NCI-H748 (cell line): ENCODE measurements around the gene GCKR.
"Not testable (repeated sequence)": the region's sequence is repeated elsewhere in the genome, so short reads cannot be mapped to it uniquely, and the experiment has no call there.

Experiments
- DNase-seq: peaks from one replicate; lab custom pipeline; 2025; ENCODE audit not compliant: unreplicated experiment; lab: John Stamatoyannopoulos, UW

Gene GCKR

GRCh38 chr2:27506587-27506986 is 9.9 kb downstream of the GCKR start:
- DNase-seq: no peak

GRCh38 chr2:27507293-27507692 is 10.7 kb downstream of the GCKR start:
- no peak for DNase-seq

DNA sequence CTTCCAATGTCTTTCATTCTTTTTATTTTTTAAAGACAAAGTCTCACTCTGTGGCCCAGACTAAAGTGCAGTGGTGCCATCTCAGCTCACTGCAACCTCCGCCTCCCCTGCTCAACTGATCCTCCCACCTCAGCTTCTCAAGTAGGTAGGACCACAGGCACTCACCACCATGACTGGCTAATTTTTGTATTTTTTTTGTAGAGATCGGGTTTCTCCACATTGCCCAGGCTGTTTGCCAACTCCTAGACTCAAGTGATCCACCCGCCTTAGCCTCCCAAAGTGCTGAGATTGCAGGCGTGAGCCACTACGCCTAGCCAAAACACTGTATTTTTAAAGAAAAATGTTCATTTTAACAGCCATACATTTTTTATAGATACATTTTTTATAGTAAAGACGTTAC is 12.7 kb downstream of the GCKR start:
- no peak for DNase-seq

DNA sequence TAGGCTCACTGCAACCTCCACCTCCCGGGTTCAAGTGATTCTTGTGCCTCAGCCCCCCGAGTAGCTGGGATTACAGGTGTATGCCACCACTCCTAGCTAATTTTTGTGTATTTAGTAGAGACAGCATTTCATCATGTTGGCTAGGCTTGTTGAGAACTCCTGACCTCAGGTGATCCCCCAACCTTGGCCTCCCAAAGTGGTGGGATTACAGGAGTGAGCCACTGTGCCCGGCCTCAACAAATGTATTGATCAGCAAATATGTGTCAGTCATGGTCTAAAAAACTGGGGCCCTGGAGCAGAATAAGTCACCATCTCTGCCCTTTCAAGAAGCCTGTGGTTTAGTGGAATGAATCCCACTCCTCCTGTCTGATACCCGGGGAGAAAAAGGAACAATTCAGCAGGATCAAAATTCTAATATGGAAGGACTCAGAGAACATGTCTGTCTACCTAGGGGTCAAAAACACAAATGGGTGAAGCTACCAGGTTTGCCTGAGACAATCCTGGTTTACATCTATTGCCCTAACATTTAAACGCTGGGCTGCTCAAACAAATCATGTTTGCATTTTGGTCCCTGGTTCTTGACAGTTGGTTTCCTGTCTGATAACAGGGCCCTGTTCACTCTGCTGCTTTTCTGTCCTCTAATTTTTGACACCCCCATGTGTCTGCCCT is 21.6 kb downstream of the GCKR start:
- DNase-seq: no peak

DNA sequence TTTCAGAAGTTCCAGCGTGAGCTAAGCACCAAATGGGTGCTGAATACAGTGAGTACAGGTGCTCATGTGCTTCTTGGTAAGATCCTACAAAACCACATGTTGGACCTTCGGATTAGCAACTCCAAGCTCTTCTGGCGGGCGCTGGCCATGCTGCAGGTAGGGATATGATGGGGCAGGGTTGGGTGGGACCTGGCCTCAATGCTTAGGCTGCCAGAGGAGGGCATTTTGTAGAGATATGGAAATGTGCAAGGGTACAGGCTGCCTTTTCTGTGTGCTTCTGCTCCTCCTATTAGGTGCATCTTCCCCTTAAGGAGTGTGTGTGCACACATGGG is 22.1 kb downstream of the GCKR start:
- no peak for DNase-seq

DNA sequence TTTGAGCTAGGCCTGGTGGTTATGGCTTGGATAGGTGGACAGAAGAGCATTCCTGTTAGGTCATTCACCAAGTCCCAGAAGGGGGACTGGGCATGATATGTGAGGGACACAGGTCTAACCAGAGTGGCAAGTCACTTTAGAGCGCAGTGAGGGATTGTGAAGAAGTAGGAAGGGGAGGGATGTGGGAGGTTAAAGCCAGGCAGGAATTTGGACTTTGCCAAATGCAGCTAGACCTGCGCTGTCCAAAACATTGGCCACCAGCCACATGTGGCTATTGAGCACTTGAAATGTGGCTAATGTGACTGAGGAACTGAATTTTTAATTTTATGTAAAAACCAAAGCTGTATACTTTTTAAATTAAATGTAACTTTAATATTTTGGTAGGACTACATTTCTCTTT is 23.7 kb downstream of the GCKR start:
- no peak for DNase-seq

DNA sequence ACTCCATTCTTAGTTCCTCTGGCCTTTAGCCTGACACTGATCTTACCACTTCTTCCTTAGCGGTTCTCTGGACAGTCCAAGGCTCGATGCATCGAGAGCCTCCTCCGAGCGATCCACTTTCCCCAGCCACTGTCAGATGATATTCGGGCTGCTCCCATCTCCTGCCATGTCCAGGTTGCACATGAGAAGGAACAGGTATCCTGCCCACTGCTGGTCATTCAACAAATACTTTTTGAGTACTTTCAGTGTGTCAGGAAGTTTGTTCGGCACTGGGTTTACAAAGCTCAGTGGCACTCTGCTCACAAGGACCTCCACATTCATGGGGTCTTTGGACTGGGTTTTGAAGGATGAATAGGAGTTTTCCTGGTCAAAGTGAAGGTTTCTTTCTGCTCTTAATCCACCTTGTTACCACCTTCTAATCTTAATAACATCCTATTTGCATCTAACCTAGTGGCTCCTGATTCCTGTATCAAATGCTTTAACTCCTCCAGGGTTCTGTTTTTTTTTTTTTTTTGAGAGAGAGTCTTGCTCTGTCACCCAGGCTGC is 25.8 kb downstream of the GCKR start:
- DNase-seq: no peak

DNA sequence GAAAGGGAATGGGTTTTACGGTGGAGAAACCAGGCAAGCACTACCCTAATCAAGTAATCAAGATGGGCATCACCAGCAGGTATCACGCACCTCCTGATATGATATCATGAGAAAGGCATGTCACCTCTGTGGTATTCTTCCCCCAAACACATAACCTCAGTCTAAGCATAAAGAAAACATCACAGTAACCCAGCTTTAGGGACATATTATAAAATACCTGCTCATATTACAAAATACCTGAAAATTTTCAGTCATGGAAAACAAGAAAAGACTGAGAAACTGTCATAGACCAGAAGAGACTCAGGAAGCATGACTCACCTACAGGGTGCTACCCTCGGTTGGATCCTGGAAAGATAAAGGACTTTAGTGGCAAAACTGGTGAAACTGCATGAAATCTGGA is 30.5 kb downstream of the GCKR start:
- no peak for DNase-seq

DNA sequence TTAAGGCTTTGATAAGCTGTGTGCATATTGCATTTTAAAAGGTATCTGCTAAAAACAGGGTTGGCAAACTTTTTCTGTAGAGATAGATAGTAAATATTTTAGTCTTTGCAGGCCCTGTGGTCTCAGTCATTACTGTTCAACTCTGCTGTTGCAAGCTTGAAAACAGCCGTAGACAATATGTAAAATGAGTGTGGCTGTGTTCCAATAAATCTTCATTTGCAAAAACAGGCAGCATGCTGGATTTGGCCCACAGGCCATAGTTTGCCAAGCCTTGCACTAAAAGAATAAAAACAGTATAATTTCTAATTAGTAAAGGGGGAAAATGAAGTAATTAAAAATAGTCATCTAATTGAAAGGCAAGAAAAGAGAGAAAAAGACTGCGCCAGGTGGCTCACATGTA is 35.3 kb downstream of the GCKR start:
- no peak for DNase-seq

DNA sequence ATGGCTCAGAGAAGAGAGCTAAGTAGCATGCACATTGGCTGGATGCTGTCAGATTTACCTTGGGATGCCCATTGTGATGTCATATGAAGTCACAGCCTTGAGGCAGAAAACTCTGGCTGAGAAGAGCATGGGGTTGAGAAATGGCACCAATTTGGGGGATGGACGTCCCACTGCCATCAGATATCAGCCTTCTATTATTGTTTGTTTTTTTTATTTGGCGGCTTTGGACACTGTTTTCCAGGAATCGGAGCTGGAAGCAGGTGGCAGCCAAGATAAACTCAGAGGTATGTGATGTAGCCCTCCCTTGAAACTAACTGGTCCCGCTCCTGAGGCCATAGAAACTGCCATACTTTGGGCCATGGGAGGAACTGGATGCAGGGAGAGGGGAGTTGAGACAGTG is 40.6 kb downstream of the GCKR start:
- no peak for DNase-seq

- not testable (repeated sequence) for DNase-seq
These were observed 42.3 kb downstream of the GCKR start for GRCh38 chr2:27538839-27539450.

DNA sequence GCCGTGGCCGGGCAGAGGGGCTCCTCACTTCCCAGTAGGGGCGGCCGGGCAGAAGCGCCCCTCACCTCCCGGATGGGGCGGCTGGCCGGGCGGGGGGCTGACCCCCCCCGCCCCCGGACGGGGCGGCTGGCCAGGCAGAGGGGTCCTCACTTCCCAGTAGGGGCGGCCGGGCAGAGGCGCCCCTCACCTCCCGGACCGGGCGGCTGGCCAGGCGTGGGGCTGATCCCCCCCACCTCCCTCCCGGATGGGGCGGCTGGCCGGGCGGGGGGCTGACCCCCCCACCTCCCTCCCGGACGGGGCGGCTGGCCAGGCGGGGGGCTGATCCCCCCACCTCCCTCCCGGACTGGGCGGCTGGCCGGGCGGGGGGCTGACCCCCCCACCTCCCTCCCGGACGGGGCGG is 43.0 kb downstream of the GCKR start:
- DNase-seq: not testable (repeated sequence)

DNA sequence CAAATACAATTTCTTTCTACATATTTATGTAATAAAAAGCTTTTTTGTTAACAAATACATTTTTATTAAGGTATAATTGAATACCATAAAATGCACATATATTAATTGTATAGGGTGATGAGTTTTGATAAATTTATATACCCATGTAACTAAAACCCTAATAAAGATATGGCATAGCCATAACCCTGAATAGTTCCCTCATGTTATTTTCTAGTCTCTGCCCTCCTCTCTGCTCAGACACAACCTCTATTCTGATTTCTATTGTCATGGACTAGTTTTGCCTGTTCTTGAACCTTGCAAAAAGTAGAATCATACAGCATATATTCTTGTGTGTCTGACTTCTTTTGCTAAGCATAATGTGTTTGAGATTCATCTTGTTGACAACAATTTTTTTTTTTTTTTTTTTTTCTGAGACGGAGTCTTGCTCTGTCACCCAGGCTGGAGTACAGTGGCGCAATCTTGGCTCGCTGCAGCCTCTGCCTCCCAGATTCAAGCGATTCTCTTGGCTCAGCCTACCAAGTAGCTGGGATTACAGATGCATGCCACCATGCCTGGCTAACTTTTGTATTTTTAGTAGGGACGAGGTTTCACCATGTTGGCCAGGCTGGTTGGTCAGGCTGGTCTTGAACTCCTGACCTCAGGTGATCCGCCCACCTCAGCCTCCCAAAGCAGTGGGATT is 47.6 kb downstream of the GCKR start:
- DNase-seq: no peak

GRCh38 chr2:27545348-27546141 is 48.9 kb downstream of the GCKR start:
- no peak for DNase-seq

GRCh38 chr2:27549303-27549702 is 52.7 kb downstream of the GCKR start:
- DNase-seq: no peak

DNA sequence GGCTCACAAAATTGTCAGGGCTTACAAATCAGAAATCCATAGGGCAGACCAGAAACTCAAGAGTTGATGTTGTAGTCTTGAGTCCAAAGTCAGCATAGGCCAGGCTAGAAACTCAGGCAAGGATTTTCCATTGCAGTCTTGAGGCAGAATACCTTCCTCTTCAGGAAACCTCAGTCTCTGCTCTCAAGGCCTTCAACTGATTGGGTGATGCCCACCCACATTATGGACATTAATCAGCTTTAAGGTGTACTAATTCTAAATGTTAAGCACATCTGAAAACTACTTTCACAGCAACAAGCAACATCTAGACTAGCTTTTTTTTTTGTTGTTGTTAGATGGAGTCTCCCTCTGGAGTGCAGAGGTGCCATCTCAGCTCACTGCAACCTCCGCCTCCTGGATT is 54.9 kb downstream of the GCKR start:
- DNase-seq: no peak

- DNase-seq: no peak
These were observed 56.3 kb downstream of the GCKR start for GRCh38 chr2:27552941-27553340.

GRCh38 chr2:27554451-27554850 is 57.8 kb downstream of the GCKR start:
- not testable (repeated sequence) for DNase-seq

GRCh38 chr2:27559228-27559627 is 62.6 kb downstream of the GCKR start:
- no peak for DNase-seq

GRCh38 chr2:27561060-27561459 is 64.4 kb downstream of the GCKR start:
- no peak for DNase-seq

- DNase-seq: no peak
These were observed 70.0 kb downstream of the GCKR start for GRCh38 chr2:27566628-27567027.

- no peak for DNase-seq
These were observed 72.8 kb downstream of the GCKR start for GRCh38 chr2:27569398-27569797.
